Tracheal epithelial cell (primary cell): Measurements from ENCODE around the gene ACTL6B. TPM values are rescaled to one million over a fixed set of nuclear protein-coding genes. Genes with fewer than 3 reads are reported as not detected.

Experiments used
- total RNA-seq: library from RNA; depleted of rRNA; stranded (reverse); fragments of >200 nt; gene quantifications from 2 replicates; pipeline ENCODE4 v1.2.1, GENCODE V29; 2014

Gene ACTL6B
- not detected in 2 replicates for total RNA-seq

GRCh38 chr7:100655908-100656674 is at the start of gene ACTL6B:
TSS of gene ACTL6B (minus strand) at chr7:100656448. CDS start at chr7:100656354, 94 bp downstream.

GRCh38 chr7:100694098-100694745 is 38.0 kb upstream of the ACTL6B start, which contains the start of gene GIGYF1:
TSS of gene GIGYF1 (minus strand) at chr7:100694250. CDS start at chr7:100688238, 6,012 bp downstream.

GRCh38 chr7:100673302-100673941 is 17.2 kb upstream of the ACTL6B start, which contains the start of gene GNB2:
TSS of gene GNB2 (plus strand) at chr7:100673740. CDS start at chr7:100676266, 2,526 bp downstream.

GRCh38 chr7:100641463-100641859 is 14.8 kb downstream of the ACTL6B start, which contains the start of gene TFR2:
TSS of gene TFR2 (minus strand) at chr7:100641552. CDS start at chr7:100641509, 43 bp downstream.

GRCh38 chr7:100611983-100612729 is 44.1 kb downstream of the ACTL6B start, which contains the start of gene MOSPD3:
TSS of gene MOSPD3 (plus strand) at chr7:100612540. CDS start at chr7:100612792, 252 bp downstream.

Other genes starting within 250 kb of the ACTL6B start
- gene ZCWPW1, start 227.7 kb downstream of the ACTL6B start, total RNA-seq, result 1.4 and 2.8 TPM in 2 replicates
- 14.9 and 16.6 TPM in 2 replicates for gene MEPCE, start 226.6 kb downstream of the ACTL6B start, total RNA-seq
- 36.6 and 39.2 TPM in 2 replicates for gene PPP1R35, start 220.0 kb downstream of the ACTL6B start, total RNA-seq
- gene SPACDR, start 192.2 kb downstream of the ACTL6B start, total RNA-seq, result 0.48 and 0.85 TPM in 2 replicates
- gene TSC22D4, start 177.2 kb downstream of the ACTL6B start, total RNA-seq, result 12.4 and 14.9 TPM in 2 replicates
- 0.85 and 1.4 TPM in 2 replicates for gene NYAP1, start 172.5 kb downstream of the ACTL6B start, total RNA-seq
- gene AGFG2, start 117.2 kb downstream of the ACTL6B start, total RNA-seq, result 3.4 and 7.0 TPM in 2 replicates
- gene SAP25, start 82.5 kb downstream of the ACTL6B start, total RNA-seq, result not detected in 2 replicates
- 10.9 and 11.6 TPM in 2 replicates for gene LRCH4, start 70.3 kb downstream of the ACTL6B start, total RNA-seq
- 0.64 TPM in 1 of 2 replicates, not detected in the other for gene FBXO24, start 70.1 kb downstream of the ACTL6B start, total RNA-seq
- 1.4 TPM in 1 of 2 replicates, not detected in the other for gene PCOLCE, start 54.1 kb downstream of the ACTL6B start, total RNA-seq
- gene MOSPD3, start 43.9 kb downstream of the ACTL6B start, total RNA-seq, result 3.6 and 3.9 TPM in 2 replicates
- 0.72 and 1.3 TPM in 2 replicates for gene TFR2, start 14.9 kb downstream of the ACTL6B start, total RNA-seq
- gene GNB2, start 17.3 kb upstream of the ACTL6B start, total RNA-seq, result 99.3 and 110 TPM in 2 replicates
- 12.3 and 15.1 TPM in 2 replicates for gene GIGYF1, start 37.8 kb upstream of the ACTL6B start, total RNA-seq
- gene POP7, start 49.7 kb upstream of the ACTL6B start, total RNA-seq, result 40.7 and 63.1 TPM in 2 replicates
- gene EPO, start 64.0 kb upstream of the ACTL6B start, total RNA-seq, result not detected in 2 replicates
- not detected in 2 replicates for gene ZAN, start 77.1 kb upstream of the ACTL6B start, total RNA-seq
- gene EPHB4, start 171.1 kb upstream of the ACTL6B start, total RNA-seq, result 129 and 175 TPM in 2 replicates
- gene SLC12A9, start 196.3 kb upstream of the ACTL6B start, total RNA-seq, result 17.9 and 18.3 TPM in 2 replicates
- 69.6 and 75.5 TPM in 2 replicates for gene TRIP6, start 210.9 kb upstream of the ACTL6B start, total RNA-seq
- 22.0 and 30.8 TPM in 2 replicates for gene SRRT, start 218.7 kb upstream of the ACTL6B start, total RNA-seq
- 8.3 and 14.7 TPM in 2 replicates for gene UFSP1, start 233.3 kb upstream of the ACTL6B start, total RNA-seq
- gene ACHE, start 239.4 kb upstream of the ACTL6B start, total RNA-seq, result 0.24 TPM in 1 of 2 replicates, not detected in the other